Measurements from ENCODE around the gene CERS6.

CERS6 gene

GRCh38 chr2:168649105-168649504, 193.0 kb downstream of the CERS6 start:
- no peaks in the 10 kb centered on the region for H3K27me3 ChIP-seq (replicated peaks in 2 of 5; ENCODE audit: control insufficient read depth in 4 of 5, insufficient read depth in 5 of 5, low read length in 4 of 5)
- no peaks in the 10 kb centered on the region for H3K36me3 ChIP-seq (ENCODE audit: control insufficient read depth in 4 of 4, insufficient read depth in 4 of 4, low read length in 3 of 4)
- CTCF ChIA-PET, result interaction anchor here (1.4 to 2.9 kb wide), 2 partner anchors 9 to 13 kb away, joined by 3 to 10 read pairs; no protein-coding TSS in a partner anchor
- WGBS (ENCODE audit: insufficient coverage), result no CpG with 5 or more reads among the region's 5 CpGs
- POLR2A ChIA-PET, result no interaction called here
- DNase-seq, result no peak
- peaks cover 0 to 5% (median 0%) of the 10 kb centered on the region in 5 experiments for H3K9me3 ChIP-seq (ENCODE audit: control extremely low read depth in 1 of 5, control insufficient read depth in 4 of 5, insufficient read depth in 2 of 5, low read depth in 1 of 5, low read length in 4 of 5)
- peaks cover 9 to 36% (median 25%) of the 10 kb centered on the region in 4 experiments for H3K4me1 ChIP-seq (ENCODE audit: control extremely low read depth in 1 of 4, control insufficient read depth in 4 of 4, insufficient read depth in 4 of 4, low read length in 3 of 4)
- H3K4me3 ChIP-seq (ENCODE audit: control insufficient read depth in 1 of 7, extremely low read depth in 1 of 7, insufficient read depth in 4 of 7, low read depth in 2 of 7, low read length in 6 of 7), result peak overlapping the region in 2 of 7 experiments; percentile 38 to 59
- H3K27ac ChIP-seq (ENCODE audit: insufficient read depth in 1 of 2, low read depth in 1 of 2, low read length in 2 of 2, poor library complexity in 1 of 2, severe bottlenecking in 2 of 2), result peak overlapping the region in 1 of 2 experiments; percentile 22

- WGBS (ENCODE audit: insufficient coverage), result no CpG with 5 or more reads among the region's 2 CpGs
- no peaks in the 10 kb centered on the region for H3K27me3 ChIP-seq (replicated peaks in 2 of 5; ENCODE audit: control insufficient read depth in 4 of 5, insufficient read depth in 5 of 5, low read length in 4 of 5)
- POLR2A ChIA-PET, result interaction anchor here (1.2 kb wide), 1 partner anchor 22 kb away, joined by 3 read pairs; no protein-coding TSS in a partner anchor
- no peak for DNase-seq
- H3K27ac ChIP-seq (ENCODE audit: insufficient read depth in 1 of 2, low read depth in 1 of 2, low read length in 2 of 2, poor library complexity in 1 of 2, severe bottlenecking in 2 of 2), result peak overlapping the region in 1 of 2 experiments; percentile 22
- peak overlapping the region in 1 of 7 experiments; percentile 38 for H3K4me3 ChIP-seq (ENCODE audit: control insufficient read depth in 1 of 7, extremely low read depth in 1 of 7, insufficient read depth in 4 of 7, low read depth in 2 of 7, low read length in 6 of 7)
- H3K9me3 ChIP-seq (ENCODE audit: control extremely low read depth in 1 of 5, control insufficient read depth in 4 of 5, insufficient read depth in 2 of 5, low read depth in 1 of 5, low read length in 4 of 5), result peaks cover 0 to 5% (median 0%) of the 10 kb centered on the region in 5 experiments
- H3K36me3 ChIP-seq (ENCODE audit: control insufficient read depth in 4 of 4, insufficient read depth in 4 of 4, low read length in 3 of 4), result peaks cover 0 to 2% (median 0%) of the 10 kb centered on the region in 4 experiments
- H3K4me1 ChIP-seq (ENCODE audit: control extremely low read depth in 1 of 4, control insufficient read depth in 4 of 4, insufficient read depth in 4 of 4, low read length in 3 of 4), result peaks cover 9 to 32% (median 23%) of the 10 kb centered on the region in 4 experiments
- CTCF ChIA-PET, result interaction anchor here (1.4 to 2.9 kb wide), 2 partner anchors 10 to 13 kb away, joined by 3 to 10 read pairs; no protein-coding TSS in a partner anchor
These were observed 193.5 kb downstream of the CERS6 start for GRCh38 chr2:168649562-168649961.

GRCh38 chr2:168650139-168650538, 194.1 kb downstream of the CERS6 start:
- no peaks in the 10 kb centered on the region for H3K27me3 ChIP-seq (replicated peaks in 2 of 5; ENCODE audit: control insufficient read depth in 4 of 5, insufficient read depth in 5 of 5, low read length in 4 of 5)
- DNase-seq, result no peak
- POLR2A ChIA-PET, result interaction anchor here (1.2 kb wide), 1 partner anchor 22 kb away, joined by 3 read pairs; no protein-coding TSS in a partner anchor
- peaks cover 0 to 4% (median 0%) of the 10 kb centered on the region in 4 experiments for H3K36me3 ChIP-seq (ENCODE audit: control insufficient read depth in 4 of 4, insufficient read depth in 4 of 4, low read length in 3 of 4)
- no peak overlapping the region for H3K4me3 ChIP-seq (ENCODE audit: control insufficient read depth in 1 of 7, extremely low read depth in 1 of 7, insufficient read depth in 4 of 7, low read depth in 2 of 7, low read length in 6 of 7)
- peaks cover 0 to 5% (median 0%) of the 10 kb centered on the region in 5 experiments for H3K9me3 ChIP-seq (ENCODE audit: control extremely low read depth in 1 of 5, control insufficient read depth in 4 of 5, insufficient read depth in 2 of 5, low read depth in 1 of 5, low read length in 4 of 5)
- 57% methylated on average over 1 of the region's 1 CpG for WGBS (ENCODE audit: insufficient coverage)
- peaks cover 9 to 30% (median 23%) of the 10 kb centered on the region in 4 experiments for H3K4me1 ChIP-seq (ENCODE audit: control extremely low read depth in 1 of 4, control insufficient read depth in 4 of 4, insufficient read depth in 4 of 4, low read length in 3 of 4)
- CTCF ChIA-PET, result interaction anchor here (1.0 to 2.9 kb wide), 2 partner anchors 10 to 37 kb away, joined by 3 to 10 read pairs; no protein-coding TSS in a partner anchor
- no peak overlapping the region for H3K27ac ChIP-seq (ENCODE audit: insufficient read depth in 1 of 2, low read depth in 1 of 2, low read length in 2 of 2, poor library complexity in 1 of 2, severe bottlenecking in 2 of 2)

- no peak overlapping the region for H3K4me3 ChIP-seq (ENCODE audit: control insufficient read depth in 1 of 7, extremely low read depth in 1 of 7, insufficient read depth in 4 of 7, low read depth in 2 of 7, low read length in 6 of 7)
- H3K36me3 ChIP-seq (ENCODE audit: control insufficient read depth in 4 of 4, insufficient read depth in 4 of 4, low read length in 3 of 4), result peaks cover 0 to 4% (median 0%) of the 10 kb centered on the region in 4 experiments
- POLR2A ChIA-PET, result no interaction called here
These were observed 194.7 kb downstream of the CERS6 start for GRCh38 chr2:168650781-168651180.

GRCh38 chr2:168652997-168653921, 197.2 kb downstream of the CERS6 start:
- H3K27ac ChIP-seq (ENCODE audit: insufficient read depth in 1 of 2, low read depth in 1 of 2, low read length in 2 of 2, poor library complexity in 1 of 2, severe bottlenecking in 2 of 2), result no peak overlapping the region
- peaks cover 0 to 4% (median 1%) of the 10 kb centered on the region in 4 experiments for H3K36me3 ChIP-seq (ENCODE audit: control insufficient read depth in 4 of 4, insufficient read depth in 4 of 4, low read length in 3 of 4)
- 100% methylated on average over 1 of the region's 3 CpGs for WGBS (ENCODE audit: insufficient coverage)
- H3K4me3 ChIP-seq (ENCODE audit: control insufficient read depth in 1 of 7, extremely low read depth in 1 of 7, insufficient read depth in 4 of 7, low read depth in 2 of 7, low read length in 6 of 7), result no peak overlapping the region
- H3K27me3 ChIP-seq (replicated peaks in 2 of 5; ENCODE audit: control insufficient read depth in 4 of 5, insufficient read depth in 5 of 5, low read length in 4 of 5), result no peaks in the 10 kb centered on the region
- H3K9me3 ChIP-seq (ENCODE audit: control extremely low read depth in 1 of 5, control insufficient read depth in 4 of 5, insufficient read depth in 2 of 5, low read depth in 1 of 5, low read length in 4 of 5), result no peaks in the 10 kb centered on the region
- POLR2A ChIA-PET, result no interaction called here
- CTCF ChIA-PET, result interaction anchor here (1.1 to 2.1 kb wide), 4 partner anchors 9 to 35 kb away, joined by 3 to 7 read pairs (median 3); no protein-coding TSS in a partner anchor
- H3K4me1 ChIP-seq (ENCODE audit: control extremely low read depth in 1 of 4, control insufficient read depth in 4 of 4, insufficient read depth in 4 of 4, low read length in 3 of 4), result peaks cover 9 to 28% (median 23%) of the 10 kb centered on the region in 4 experiments
- DNase-seq, result no peak

More at GRCh38 chr2:168650781-168651180, 194.7 kb downstream of the CERS6 start:
- H3K27me3 ChIP-seq (replicated peaks in 2 of 5; ENCODE audit: control insufficient read depth in 4 of 5, insufficient read depth in 5 of 5, low read length in 4 of 5), result no peaks in the 10 kb centered on the region
- H3K27ac ChIP-seq (ENCODE audit: insufficient read depth in 1 of 2, low read depth in 1 of 2, low read length in 2 of 2, poor library complexity in 1 of 2, severe bottlenecking in 2 of 2), result no peak overlapping the region
- peaks cover 9 to 30% (median 23%) of the 10 kb centered on the region in 4 experiments for H3K4me1 ChIP-seq (ENCODE audit: control extremely low read depth in 1 of 4, control insufficient read depth in 4 of 4, insufficient read depth in 4 of 4, low read length in 3 of 4)
- peak in 1 of 3 donors; percentile 31 for DNase-seq
- CTCF ChIA-PET, result interaction anchor here (1.0 to 2.9 kb wide), 2 partner anchors 11 to 36 kb away, joined by 3 to 10 read pairs; no protein-coding TSS in a partner anchor
- peaks cover 0 to 3% (median 0%) of the 10 kb centered on the region in 5 experiments for H3K9me3 ChIP-seq (ENCODE audit: control extremely low read depth in 1 of 5, control insufficient read depth in 4 of 5, insufficient read depth in 2 of 5, low read depth in 1 of 5, low read length in 4 of 5)

GRCh38 chr2:168654705-168655104, 198.6 kb downstream of the CERS6 start:
- ChIA-PET POLR2A (no interaction called here), CTCF (no interaction called here)
- H3K4me1 ChIP-seq (ENCODE audit: control extremely low read depth in 1 of 4, control insufficient read depth in 4 of 4, insufficient read depth in 4 of 4, low read length in 3 of 4), result peaks cover 4 to 15% (median 12%) of the 10 kb centered on the region in 4 experiments
- DNase-seq, result no peak
- no peaks in the 10 kb centered on the region for H3K9me3 ChIP-seq (ENCODE audit: control extremely low read depth in 1 of 5, control insufficient read depth in 4 of 5, insufficient read depth in 2 of 5, low read depth in 1 of 5, low read length in 4 of 5)
- no peaks in the 10 kb centered on the region for H3K27me3 ChIP-seq (replicated peaks in 2 of 5; ENCODE audit: control insufficient read depth in 4 of 5, insufficient read depth in 5 of 5, low read length in 4 of 5)
- no peak overlapping the region for H3K4me3 ChIP-seq (ENCODE audit: control insufficient read depth in 1 of 7, extremely low read depth in 1 of 7, insufficient read depth in 4 of 7, low read depth in 2 of 7, low read length in 6 of 7)
- peaks cover 0 to 4% (median 1%) of the 10 kb centered on the region in 4 experiments for H3K36me3 ChIP-seq (ENCODE audit: control insufficient read depth in 4 of 4, insufficient read depth in 4 of 4, low read length in 3 of 4)
- no peak overlapping the region for H3K27ac ChIP-seq (ENCODE audit: insufficient read depth in 1 of 2, low read depth in 1 of 2, low read length in 2 of 2, poor library complexity in 1 of 2, severe bottlenecking in 2 of 2)
- no CpG with 5 or more reads among the region's 1 CpG for WGBS (ENCODE audit: insufficient coverage)

Measured in common myeloid progenitor, CD34-positive (primary cell).